Midbrain (tissue), 1 donor: ENCODE data around the gene OSBPL3.

Source experiments
- DNase-seq: peaks from one replicate; lab custom pipeline; 2025; lab: John Stamatoyannopoulos, UW

The OSBPL3 gene

DNA sequence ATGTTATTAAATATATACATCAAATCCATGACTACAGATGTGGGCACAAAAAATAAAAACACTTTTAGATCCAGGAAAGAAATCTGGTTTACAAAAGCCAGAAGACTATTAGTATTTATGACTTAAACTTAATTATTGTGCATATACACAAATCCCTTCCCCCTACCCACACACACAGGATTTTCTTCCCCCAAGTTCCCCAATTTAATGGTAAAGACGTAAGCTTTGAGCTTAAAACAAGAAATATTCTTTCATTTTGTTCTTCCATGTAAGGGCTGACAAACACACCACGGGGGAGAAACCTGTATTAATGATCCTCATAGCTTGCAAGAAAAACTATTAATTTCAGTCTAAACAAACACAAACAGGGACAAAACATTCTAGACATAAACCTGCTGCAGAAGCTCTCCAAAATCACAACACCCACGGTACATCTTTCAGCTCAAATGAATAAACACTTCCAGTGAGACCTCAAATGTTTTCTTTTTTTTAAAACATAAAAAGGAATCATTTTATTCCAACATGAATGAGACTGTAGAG, 28.5 kb downstream of the OSBPL3 start:
- DNase-seq = no peak

GRCh38 chr7:24949884-24950283, 30.1 kb downstream of the OSBPL3 start:
- no peak for DNase-seq

DNA sequence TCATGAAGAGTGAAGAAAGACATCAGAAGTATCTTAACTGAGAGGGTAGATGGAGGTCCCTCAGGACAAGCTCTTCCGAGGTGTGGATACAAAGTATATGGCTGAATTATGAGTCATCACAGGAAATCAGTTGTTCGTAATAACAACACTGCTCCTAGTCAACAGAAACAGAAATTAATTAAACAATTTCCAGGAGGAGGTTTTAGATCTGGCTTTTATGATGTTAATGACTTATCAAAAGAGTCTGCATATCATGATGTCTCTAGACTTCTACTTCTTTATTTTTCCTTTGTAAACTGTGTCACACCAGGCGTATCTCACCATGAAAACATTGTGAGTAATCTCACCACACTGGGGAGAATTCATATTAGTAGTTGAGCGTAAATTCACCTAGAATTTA, 31.2 kb downstream of the OSBPL3 start:
- DNase-seq = no peak

DNA sequence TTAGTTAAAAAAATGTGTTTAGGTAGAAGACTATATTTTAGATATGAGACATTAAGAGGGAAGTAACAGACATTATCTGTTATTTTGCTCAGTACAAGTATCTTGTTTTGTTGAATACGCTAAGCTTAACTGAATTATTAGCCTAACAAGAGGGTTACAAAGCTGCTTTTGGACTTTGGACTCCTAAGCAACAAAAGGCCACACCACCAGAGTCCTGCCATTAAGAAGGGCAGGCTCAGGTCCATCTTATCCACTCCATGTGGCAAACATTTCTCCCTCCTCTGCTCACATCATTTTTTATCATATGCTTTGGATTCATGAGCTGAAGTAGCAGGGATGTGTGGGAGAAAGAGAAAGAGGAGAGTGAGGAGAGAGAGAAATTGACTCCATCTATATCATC, 33.5 kb downstream of the OSBPL3 start:
- no peak for DNase-seq

DNA sequence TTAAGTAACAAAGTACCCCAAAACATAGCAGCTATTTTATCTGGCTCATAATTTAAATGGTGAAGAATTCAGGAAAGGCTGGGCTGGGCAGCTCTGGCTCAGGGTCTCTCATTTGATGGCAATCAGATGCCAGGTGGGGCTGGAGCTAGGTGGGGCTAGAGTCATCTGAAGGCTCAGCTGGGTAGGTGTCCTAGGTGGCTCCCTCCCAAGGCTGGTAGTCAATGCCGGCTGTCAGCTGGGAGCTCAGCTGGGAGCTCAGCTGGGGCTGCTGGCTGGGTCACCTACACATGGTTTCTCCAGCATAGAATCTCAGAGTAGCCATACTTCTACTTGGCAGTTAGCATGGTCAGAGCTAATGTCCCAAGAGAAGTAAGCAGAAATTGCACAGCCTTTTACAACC, 34.1 kb downstream of the OSBPL3 start:
- no peak for DNase-seq

- no peak for DNase-seq
Observed at GRCh38 chr7:24943096-24943948, 36.7 kb downstream of the OSBPL3 start.

GRCh38 chr7:24942226-24942625, 37.8 kb downstream of the OSBPL3 start:
- no peak for DNase-seq

GRCh38 chr7:24939416-24939815, 40.6 kb downstream of the OSBPL3 start:
- no peak for DNase-seq

DNA sequence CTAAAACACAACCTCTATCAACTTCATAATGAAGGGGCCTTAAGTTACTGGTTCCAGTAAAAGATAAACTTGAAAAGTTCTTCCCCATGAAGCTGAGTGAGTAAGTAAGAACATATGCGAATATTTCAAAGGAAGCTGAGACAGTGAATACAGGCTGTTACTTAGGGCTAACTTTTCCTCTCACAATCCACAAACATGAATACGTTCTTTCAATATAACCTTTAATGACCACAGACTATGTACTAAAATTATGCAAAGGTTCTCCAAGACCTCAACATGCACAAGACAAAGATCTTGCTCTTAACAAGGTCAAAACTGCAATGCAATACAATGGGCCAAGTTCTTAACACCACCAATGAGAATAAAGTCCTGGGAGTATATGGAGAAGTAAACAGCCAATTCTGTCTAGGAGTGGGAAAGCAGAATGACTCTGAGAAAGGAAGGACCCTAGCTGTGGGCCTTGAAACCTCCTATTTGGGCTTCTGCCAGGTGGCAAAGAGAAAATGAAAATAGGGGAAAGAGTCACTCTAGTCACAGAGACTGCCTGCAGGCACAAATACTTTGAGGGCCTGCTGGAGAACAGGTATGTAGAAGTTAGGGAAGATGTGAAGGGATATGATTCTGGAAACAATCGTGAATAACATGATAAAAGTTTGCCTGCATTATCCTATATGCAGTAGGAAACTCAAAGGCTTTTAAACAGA, 43.7 kb downstream of the OSBPL3 start:
- no peak for DNase-seq

GRCh38 chr7:24933298-24933697, 46.7 kb downstream of the OSBPL3 start:
- no peak for DNase-seq

- no peak for DNase-seq
Observed at GRCh38 chr7:24932815-24933214, 47.2 kb downstream of the OSBPL3 start.

- no peak for DNase-seq
Observed at GRCh38 chr7:24932389-24932788, 47.6 kb downstream of the OSBPL3 start.

DNA sequence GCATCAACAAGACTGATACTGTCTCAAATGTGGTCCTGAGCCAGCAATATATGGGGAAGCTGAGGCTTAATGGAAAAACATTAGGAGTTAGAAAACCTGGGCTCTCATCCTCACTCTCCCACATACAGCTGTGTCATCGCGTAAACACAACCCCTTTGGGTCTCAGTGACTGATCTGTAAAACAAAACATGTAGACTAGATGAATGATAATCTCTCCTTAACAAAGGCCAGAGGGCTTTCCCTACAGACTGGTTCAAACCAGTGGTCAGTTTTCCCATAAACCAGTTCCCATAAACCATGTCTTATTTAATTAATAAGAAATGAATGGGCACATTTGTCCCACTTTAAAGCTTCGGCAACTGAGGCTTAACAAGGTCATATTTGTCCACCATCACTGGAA, 48.1 kb downstream of the OSBPL3 start:
- no peak for DNase-seq

DNA sequence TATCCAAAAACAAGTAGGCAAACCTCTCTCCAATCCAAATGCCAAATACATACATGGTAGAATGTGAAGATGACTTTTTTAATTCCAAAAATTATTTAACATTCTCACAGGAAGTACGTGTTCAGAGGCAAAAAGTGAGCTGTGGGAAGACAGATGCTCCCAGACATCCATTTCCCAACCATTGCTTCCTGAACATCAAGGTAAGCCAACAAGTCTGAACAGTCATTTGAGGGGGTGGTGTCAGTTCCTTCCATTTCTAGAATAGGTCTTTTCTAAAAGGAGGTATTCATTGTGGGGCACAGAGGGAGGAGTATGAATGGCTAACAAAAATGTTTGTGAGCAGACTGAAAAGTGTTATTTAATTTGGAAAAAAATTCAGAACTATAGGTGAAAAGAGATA, 49.1 kb downstream of the OSBPL3 start:
- no peak for DNase-seq

DNA sequence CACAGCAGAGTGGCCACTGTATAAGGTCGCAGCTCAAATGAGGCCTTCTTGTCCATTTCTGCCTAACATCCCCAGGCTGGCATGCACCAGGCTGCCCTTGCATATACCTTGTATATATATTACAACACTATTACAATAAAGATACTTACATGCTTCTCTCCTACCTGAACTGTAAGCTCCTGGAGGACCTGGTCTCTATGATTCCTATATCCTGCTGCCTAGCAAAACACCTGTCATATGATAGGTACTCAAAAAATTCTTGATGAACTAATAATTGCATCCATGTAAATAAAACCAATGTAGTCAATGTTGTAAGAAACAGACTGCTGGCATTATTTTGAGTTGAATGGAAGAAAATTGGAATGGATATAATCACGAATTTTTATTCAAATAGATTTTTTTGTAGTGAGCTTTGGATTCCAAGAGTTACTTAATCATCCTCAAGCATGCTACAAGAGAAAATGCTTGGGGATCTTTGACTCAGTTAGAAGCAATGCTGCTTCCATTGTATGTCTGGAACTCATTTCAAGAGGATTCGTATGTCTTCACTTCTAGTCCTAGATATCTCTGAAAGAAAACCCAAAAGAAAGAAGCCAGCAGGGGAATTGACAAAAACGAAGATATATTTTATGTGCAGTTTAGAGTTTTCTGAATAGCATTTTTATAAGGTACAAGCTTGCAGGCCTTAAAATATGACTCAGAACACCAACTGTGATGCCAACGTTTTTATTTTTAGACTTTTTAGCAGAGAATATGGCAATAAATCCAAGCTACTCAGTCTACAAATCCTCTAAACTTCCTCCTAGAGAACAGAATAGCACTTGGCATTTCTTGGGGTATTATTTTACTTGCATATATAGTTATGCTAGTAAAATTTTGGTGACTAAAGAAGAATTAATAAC, 53.1 kb downstream of the OSBPL3 start:
- DNase-seq = no peak

DNA sequence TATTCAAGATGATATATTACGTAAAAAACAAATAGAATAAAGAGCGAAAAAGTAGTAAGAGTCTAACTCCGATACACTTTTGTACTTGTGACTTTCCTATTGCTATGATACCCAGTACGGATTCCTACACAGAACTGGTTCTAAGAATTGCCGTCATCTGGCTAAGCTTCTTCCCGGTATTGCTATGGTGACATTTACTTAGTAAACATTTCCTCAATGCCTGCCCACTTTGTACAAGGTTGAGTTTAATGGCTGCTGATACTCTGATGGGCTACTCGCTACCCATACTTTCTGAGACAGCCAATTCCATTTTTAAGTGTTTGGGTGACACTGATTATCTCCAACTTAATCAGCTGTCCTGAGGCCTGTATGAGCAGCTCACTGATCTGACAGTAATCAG, 55.6 kb downstream of the OSBPL3 start:
- no peak for DNase-seq

- DNase-seq = no peak
Observed at GRCh38 chr7:24923172-24923865, 56.7 kb downstream of the OSBPL3 start.

- no peak for DNase-seq
Observed at GRCh38 chr7:24922099-24922773, 57.7 kb downstream of the OSBPL3 start.

DNA sequence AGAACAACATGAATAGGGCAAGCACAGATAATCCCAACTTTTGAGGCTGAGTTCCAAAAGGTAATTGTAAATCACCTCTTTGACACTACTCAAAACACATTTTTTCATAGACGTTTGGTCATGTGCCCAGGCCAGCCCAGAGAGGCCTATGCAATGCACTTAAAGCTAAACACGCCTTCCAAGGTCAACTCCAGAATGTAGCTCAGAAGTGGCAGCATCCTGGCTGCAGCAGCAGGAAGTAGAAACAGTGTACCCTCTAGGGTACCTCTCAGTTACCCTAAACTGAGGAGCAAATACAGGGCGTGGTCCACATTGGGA, 58.7 kb downstream of the OSBPL3 start:
- no peak for DNase-seq

GRCh38 chr7:24920451-24921361, 59.3 kb downstream of the OSBPL3 start:
- no peak for DNase-seq
